SIG-M5 treated with dmso at 0.1 percent for 504 hours (cell line): ENCODE measurements around the gene RAX.
A peak's percentile ranks its signal among the peaks of the same experiment; 100 is the strongest.

Experiments used
- DNase-seq: peaks from one replicate; lab custom pipeline; 2025; ENCODE audit not compliant: unreplicated experiment; lab: John Stamatoyannopoulos, UW

The RAX gene

GRCh38 chr18:59249199-59249774, 24.0 kb downstream of the RAX start:
- DNase-seq, result peak; percentile 56

- DNase-seq, result no peak
Observed at GRCh38 chr18:59246796-59247195, 26.5 kb downstream of the RAX start.

DNA sequence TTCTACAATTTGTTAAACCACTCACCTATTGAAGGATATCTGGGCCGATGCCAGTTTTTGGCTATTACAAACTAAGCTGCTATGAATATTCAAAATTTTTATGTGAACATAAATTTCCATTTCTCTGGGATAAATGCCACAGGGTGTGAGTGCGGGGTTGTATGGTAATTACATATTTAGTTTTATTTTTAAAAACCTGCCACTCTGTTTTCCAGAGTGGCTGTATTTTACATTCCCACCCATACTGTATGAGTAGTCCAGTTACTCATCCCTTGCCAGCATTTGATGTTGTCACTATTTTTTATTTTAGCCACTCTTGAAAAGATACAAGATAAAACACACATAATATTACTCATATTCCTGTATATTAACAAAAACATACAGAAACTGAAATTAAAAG, 30.3 kb downstream of the RAX start:
- no peak for DNase-seq

DNA sequence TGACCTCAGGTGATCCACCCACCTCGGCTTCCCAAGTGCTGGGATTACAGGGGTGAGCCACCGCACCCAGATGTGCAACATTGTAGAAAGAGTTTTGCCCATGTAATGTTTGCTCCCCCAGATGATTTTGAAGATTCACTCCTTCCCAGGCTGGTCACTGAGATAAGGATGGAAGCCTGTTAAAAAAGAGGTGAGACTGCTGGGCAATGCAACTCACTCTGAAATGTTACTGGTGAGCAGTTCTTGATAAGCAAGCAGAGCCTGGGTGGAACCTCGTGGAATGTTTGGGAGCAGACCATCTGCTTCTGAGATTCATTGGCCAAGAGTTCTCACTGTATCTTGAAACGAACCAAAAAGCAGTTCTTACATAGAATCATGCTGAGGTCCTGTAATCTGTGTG, 33.6 kb downstream of the RAX start:
- no peak for DNase-seq

GRCh38 chr18:59238385-59238784, 34.9 kb downstream of the RAX start:
- no peak for DNase-seq

DNA sequence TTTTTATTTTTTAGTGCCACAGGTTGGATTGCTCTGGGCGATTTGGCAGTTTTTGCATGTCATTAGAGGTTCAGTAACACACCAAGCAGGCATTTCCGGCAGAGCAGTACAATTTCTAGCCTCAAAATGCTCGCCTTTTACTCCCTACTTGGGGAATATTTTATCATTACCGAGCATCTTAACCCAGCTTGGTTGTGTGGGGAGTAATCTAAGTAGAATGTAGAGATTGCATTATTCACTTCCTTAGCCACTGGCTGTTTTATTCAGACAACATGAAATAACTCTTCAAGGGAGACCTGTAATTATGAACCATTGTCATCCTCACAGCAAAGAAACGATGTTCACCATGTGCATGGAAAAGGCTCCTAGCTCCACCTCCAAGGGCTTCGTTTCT, 40.2 kb downstream of the RAX start:
- no peak for DNase-seq

- DNase-seq, result no peak
Observed at GRCh38 chr18:59232309-59233016, 40.8 kb downstream of the RAX start.

- DNase-seq, result no peak
Observed at GRCh38 chr18:59231877-59232276, 41.4 kb downstream of the RAX start.

GRCh38 chr18:59231114-59231513, 42.1 kb downstream of the RAX start:
- no peak for DNase-seq

DNA sequence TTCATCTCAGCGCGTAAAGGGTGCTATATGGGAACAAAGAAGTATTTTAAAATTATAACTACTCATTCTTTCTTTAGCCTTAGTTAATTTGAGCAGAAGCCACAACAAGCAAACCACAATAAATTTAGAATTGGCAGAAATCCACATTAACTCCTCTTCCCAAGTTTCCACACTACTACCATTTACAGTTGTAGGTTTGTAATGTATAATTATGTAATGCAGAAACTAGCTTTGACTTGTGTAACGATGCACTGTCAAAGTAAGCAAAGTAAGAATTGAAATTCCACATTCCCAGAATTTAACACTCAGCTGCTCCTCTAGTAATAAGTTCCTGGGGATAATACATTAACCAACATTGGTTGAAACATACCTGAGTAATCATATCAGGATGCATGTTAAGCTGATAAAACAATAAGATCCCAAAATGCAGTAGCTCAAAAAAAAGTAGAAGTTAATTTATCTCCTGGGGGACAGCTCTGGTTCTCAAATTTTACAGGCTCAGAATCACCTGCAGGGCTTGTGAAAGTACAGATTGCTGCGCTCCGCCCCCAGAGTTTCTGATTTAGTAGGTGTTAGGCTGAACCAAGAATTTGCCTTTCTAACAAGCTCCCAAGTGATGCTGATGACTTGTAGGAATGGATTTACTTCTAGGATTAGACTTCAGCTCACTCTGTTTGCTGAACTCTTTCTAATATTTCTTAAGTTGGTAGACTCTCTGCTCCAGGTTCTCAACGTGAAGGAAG, 43.4 kb downstream of the RAX start:
- no peak for DNase-seq

- DNase-seq, result no peak
Observed at GRCh38 chr18:59229191-59229590, 44.1 kb downstream of the RAX start.

GRCh38 chr18:59228351-59228750, 44.9 kb downstream of the RAX start:
- no peak for DNase-seq

DNA sequence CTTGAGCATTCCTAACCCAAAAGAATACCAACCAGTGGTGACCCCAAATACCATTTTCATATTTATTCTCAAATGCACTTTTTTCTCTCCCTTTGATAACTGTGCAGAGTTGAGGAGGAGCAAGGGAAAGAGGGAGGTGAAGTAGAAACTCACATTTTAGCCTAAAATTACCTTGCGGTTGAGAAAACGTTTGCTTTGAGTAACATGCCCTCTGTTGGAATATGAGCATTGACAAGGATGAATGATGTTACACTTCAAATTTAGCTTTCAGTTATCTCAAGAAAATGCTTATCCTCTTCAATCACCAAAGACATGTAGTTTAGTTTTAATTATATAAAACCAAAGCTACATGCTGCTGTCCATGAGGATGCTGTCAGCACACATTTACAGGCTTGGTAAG, 50.9 kb downstream of the RAX start:
- DNase-seq, result no peak

- no peak for DNase-seq
Observed at GRCh38 chr18:59220784-59221765, 52.2 kb downstream of the RAX start.

DNA sequence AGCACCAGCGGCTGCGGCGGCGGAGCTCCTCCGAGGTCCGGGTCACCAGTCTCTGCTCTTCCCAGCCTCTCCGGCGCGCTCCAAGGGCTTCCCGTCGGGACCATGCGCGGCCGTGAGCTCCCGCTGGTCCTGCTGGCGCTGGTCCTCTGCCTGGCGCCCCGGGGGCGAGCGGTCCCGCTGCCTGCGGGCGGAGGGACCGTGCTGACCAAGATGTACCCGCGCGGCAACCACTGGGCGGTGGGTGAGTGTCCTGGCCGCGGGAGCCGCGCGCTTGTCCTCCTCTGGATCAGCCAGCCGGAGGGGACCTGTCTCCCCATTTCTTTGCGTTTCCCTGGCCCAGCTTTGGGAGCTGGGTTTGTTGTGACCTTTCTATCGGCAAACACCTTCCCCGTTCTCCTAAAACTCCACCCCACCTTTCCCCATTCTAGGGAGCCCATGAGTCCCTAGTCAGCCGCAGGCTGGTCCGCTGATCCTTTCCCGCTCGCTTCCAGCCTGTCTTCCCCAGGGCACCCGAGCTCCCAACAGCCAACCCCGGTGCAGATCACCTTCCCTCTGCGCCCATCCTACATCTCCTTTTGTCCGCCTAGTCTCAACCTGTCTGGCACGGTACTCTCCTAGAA, 53.0 kb downstream of the RAX start:
- no peak for DNase-seq

DNA sequence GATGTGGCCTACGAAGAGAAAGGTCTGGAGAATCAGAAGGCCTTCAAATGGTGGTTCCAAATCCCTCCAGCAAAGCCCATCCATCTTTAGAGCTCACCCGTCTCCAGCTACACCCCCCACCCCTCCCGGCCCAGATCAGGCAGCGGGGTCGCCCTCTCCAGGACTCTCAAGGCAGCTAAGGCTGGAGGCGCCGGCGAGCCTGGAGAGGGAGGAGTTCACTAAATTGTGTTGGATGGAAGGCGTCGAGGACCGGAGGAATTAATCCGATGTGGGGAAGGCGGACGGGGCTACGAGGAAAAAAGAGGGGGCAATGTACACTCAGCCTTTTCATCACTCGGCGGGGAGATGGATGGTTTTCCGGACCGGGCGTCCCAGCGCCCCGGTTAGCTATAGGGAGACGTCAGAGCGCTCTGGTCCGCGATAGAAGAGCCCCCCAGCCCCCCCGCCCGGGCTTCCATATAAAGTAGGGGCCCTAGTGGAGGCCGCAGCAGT, 53.5 kb downstream of the RAX start, which contains the start of gene GRP:
Gene GRP, plus strand, starts transcription at position 487 of the 492 bp plus-strand sequence. CDS start 108 bp downstream, outside the sequence.
- no peak for DNase-seq

DNA sequence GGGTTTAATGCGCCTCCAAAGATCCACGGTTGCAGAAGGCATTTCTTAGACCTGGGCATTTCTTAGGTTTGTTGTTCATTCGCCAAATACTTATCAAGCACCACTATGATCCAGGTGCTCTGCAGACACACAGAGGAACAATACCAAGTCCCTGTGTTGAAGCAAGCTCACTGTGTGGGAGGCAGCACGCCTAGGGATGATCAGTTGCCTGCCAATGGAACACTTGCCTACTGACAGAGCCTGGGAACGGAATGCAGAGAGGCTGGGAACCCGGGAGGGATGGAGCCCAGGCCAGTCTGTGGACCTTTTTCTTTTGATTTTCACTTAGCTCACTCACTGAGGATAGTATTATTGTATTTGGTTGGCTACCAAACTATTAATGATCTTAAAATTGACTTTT, 55.2 kb downstream of the RAX start:
- DNase-seq, result no peak
